ENCODE measurements around the gene NDEL1. TPM values are rescaled to one million over a fixed set of nuclear protein-coding genes. Genes with fewer than 3 reads are reported as not detected.

Gene NDEL1
- total RNA-seq, 1 experiment from 2014 or later: 38.4 TPM

- Histone ChIP-seq H3K56ac (ENCODE audit: insufficient read length, low read depth, low read length) (no peak overlapping the region), H2BK12ac (ENCODE audit: insufficient read length, low read depth, low read length) (no peak overlapping the region), H2AFZ (ENCODE audit: low read length) (no peak overlapping the region), H3K27ac (ENCODE audit: insufficient read length, low read depth, low read length) (no peak overlapping the region), H3K18ac (ENCODE audit: insufficient read length, low read depth, low read length) (no peak overlapping the region), H3K4ac (ENCODE audit: low read depth, low read length) (no peak overlapping the region), H3K23me2 (ENCODE audit: insufficient read length, low read depth, low read length, poor library complexity, severe bottlenecking) (no peaks in the 10 kb centered on the region), H3K9ac (ENCODE audit: extremely low read depth, insufficient read length, low read length) (no peak overlapping the region), H3K79me2 (ENCODE audit: insufficient read depth, low read length) (no peaks in the 10 kb centered on the region), H3K9me3 (ENCODE audit: control insufficient read depth, low read depth, low read length) (no peaks in the 10 kb centered on the region), H4K5ac (ENCODE audit: insufficient read length, low read depth, low read length) (no peak overlapping the region), H2BK120ac (ENCODE audit: low read depth, low read length, poor library complexity, severe bottlenecking) (no peak overlapping the region), H2BK5ac (ENCODE audit: insufficient read length, low read length) (no peak overlapping the region), H3K27me3 (ENCODE audit: insufficient read depth, low read length) (no peaks in the 10 kb centered on the region), H3K23ac (ENCODE audit: insufficient read length, low read depth, low read length) (no peak overlapping the region), H3K14ac (ENCODE audit: insufficient read depth, low read length) (no peak overlapping the region), H3K79me1 (ENCODE audit: insufficient read depth, low read depth, low read length, poor library complexity, severe bottlenecking) (no peaks in the 10 kb centered on the region), H4K8ac (replicated peaks; ENCODE audit: insufficient read length, low read depth, low read length) (no peak overlapping the region), H3K4me2 (ENCODE audit: insufficient read depth, insufficient read length, low read length) (no peak overlapping the region), H3K4me1 (ENCODE audit: insufficient read depth, low read length) (no peaks in the 10 kb centered on the region), H2AK5ac (ENCODE audit: insufficient read length, low read length) (no peak overlapping the region), H2BK15ac (ENCODE audit: low read depth, low read length) (no peak overlapping the region), H3T11ph (ENCODE audit: low read length) (no peak overlapping the region), H4K20me1 (ENCODE audit: control insufficient read depth, insufficient read depth, insufficient read length) (peaks cover 3% of the 10 kb centered on the region), H2BK20ac (ENCODE audit: low read depth, low read length, poor library complexity, severe bottlenecking) (no peak overlapping the region), H4K91ac (ENCODE audit: insufficient read length, low read depth, low read length) (no peak overlapping the region)
- Mint-ChIP-seq H3K4me3 (no peak overlapping the region), H3K27ac (peak overlapping the region in 2 of 3 experiments; percentile 38 to 59; a peak in 3 of 7 replicates), H3K27me3 (ENCODE audit: low read depth) (no peaks in the 10 kb centered on the region), H3K4me1 (no peaks in the 10 kb centered on the region), H3K36me3 (ENCODE audit: insufficient read depth in 1 of 3, low read depth in 3 of 3) (peaks cover 36 to 87% (median 72%) of the 10 kb centered on the region in 3 experiments; a peak in 6 of 7 replicates), H3K9me3 (no peaks in the 10 kb centered on the region)
- DNase-seq: no peak
- TF ChIP-seq CTCF (conservative IDR thresholded peaks at IDR 0.05): no peak
- no CpG with 5 or more reads among the region's 9 CpGs for WGBS (ENCODE audit: extremely low coverage, insufficient read length, low lambda C conversion rate)
These were observed 39.5 kb downstream of the NDEL1 start for GRCh38 chr17:8475227-8475626.

All from H9 (cell line).